Activated CD4-positive, alpha-beta T cell treated with anti-CD3 and anti-CD28 coated beads for 4 hours (primary cell): ENCODE data around the gene USB1.
"Not testable (repeated sequence)": the region's sequence is repeated elsewhere in the genome, so short reads cannot be mapped to it uniquely, and the experiment has no call there.

Experiments
- DNase-seq, 2 donors: peaks; one replicate each; pipeline ENCODE4 v3.0.0-alpha.2; 2020

The USB1 gene

DNA sequence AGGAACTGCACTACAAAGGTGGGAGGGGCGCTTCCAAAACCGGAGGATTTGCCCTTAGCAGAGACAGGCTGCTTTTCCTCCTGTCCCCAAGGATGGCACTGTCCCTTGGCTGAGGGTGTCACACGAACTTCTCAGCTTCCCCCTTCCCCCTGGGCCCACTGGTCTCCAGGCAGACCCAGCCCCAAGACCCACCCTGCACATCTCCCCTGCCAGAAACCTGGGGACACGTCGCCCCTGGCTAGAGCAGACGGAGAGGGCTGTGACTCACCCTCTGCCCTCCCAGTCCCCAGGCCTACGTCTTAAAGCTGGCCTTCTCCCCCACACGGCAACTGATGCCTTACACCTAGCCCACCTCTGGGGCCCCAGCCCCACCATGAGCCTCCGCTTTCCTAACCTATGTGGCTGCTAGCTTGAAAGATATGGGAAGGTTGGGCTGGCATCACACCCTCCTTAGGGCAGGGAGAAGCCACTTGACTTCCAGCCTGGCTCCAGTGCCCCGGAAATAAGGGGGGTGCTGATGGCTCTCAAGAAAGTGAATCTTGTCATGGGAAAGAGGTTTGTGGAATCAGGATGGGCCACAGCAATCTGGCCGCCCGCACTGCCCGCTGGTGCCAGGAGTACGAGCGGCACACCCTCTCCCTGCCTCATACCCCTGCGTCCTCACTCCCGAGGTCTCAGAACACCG is 5.3 kb upstream of the USB1 start:
- no peak for DNase-seq

- DNase-seq, result no peak
Measured at GRCh38 chr16:57996406-57997175, 4.6 kb upstream of the USB1 start.

DNA sequence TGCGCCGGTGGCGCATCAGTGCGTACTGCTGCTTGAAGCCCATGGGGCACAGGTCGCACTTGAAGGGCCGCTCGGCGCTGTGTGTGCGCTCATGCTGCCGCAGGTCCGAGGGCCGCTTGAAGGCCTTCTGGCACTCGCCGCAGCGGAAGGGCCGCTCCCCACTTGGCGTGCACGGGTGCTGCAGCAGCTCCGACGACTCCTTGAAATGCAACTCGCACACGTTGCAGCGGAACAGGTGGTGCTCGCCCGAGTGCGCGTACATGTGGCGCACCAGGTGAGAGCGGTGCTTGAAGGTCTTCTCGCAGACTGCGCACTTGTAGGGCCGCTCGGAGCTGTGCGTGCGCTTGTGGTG is 4.1 kb upstream of the USB1 start:
- DNase-seq, result no peak

DNA sequence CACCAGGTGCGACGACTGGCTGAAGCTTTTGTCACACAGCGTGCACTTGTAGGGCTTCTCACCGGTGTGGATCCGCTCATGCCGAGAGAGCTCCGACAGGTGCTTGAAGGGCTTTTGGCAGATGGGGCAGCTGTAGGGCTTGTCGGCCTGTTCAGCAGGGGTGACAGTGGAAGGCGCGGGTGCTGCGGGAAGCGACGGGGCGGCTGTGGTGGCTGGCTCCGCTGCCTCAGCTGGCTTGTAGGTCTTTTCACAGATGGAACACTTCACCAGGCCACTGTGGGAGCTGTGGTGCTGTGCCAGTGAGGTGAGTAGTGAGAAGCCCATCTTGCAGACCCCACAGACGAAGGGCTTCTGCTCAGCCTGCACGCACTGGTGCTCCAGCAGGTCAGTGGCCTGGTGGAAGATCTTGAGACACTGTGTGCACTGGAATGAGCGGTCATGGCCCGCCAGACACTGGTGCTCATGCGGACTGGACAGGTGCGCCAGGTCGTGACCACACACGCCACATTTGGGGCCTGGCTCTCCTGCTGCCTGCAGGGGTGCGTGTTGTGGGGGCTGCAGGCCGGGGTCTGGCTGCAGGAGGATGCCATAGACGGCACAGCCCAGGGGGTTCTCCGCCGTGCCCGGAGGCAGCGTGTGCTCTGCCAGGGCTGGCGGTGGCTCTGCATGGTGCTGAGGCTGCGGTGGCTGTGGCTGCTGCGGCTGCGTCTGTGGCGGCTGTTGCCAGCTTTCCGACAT is 3.5 kb upstream of the USB1 start:
- DNase-seq, result no peak

DNA sequence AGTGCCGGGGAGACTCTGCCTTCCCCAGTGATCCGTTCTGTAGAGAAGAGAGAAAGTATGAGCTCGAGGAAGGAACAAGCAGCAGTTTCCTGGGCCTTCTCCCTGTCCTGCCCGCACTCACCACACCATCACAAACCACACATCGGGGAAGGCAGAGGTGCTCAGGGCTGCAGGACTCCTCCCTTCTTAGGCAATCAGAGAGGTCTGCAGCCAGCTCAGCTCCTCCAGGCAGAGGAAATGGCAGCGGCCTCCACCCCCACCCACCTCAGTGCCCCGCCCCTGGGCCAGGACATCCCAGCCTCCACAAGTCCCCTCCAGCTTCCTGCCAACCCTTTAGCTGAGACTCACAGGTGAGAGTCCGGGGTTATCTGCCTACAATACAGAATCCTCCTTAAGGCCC is 2.7 kb upstream of the USB1 start:
- peak; percentile 42 to 57 for DNase-seq

- no peak for DNase-seq
Measured at GRCh38 chr16:57998992-57999365, 2.2 kb upstream of the USB1 start.

DNA sequence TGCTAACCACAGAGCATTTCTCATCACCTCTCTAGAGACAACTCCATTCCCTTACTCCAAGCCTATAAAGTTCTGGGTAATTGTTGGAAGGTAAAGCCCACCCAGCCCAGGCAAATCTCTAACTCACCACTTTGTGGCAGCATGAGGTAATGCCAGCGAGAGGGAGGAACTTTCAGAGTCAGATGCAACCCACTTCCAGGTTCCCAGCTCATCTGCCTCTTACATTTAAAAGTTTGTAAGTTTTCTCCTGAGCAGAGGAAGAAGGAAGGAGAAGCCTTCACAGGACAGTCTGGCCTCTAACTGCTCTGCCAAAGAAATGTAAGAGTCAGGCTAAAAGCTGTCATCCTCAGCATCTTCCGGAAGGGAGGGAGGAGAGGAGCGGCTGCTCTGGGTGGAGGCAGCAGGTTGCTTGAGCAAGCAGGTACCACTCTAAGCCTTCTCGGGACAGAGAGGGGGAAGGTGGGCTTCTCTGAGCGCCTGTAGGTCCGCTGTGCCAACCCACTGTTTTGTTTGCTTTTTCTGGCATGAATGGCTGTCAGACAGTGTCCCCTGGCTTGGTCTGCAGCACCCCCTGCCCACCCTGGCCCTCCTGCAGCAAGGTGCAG is 1.7 kb upstream of the USB1 start:
- DNase-seq, result peak; percentile 25 to 27

GRCh38 chr16:57999971-58000705 is 1.1 kb upstream of the USB1 start, which contains the start of gene ZNF319:
Gene ZNF319 (minus strand): TSS chr16:58000672. CDS start chr16:57998265, 2,407 bp downstream.
- DNase-seq, result peak in 1 of 2 donors; percentile 13

DNA sequence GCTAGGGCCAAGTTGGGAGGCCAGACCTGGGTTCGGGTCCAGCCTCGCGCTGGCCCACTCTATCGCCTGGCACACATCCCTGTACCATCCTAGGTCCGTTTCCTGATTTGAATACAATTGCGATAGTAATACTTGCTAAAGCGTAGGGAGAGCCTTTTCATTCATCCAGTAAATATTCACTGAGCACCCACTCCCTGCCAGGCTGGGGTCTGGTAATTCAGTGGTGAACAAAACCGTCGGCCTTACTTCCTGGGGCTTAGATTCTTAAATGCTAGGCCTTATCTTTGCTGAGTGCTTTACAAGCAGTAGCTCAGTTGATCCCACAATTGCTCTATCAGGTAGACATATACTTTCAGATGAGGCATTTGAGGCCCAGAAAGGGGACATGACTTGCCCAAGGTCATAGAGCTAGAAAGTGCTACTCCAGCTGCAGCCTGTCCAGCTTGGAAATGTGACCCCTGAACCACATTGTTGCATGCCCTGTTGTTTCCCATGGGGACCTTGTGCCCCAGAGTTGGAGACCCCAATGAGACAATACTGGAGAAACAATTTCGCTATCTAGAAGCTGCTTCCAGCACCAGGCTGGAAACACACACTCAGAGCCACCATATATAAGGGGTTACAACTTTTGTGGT is 691 bp downstream of the USB1 start:
- no peak for DNase-seq

- no peak for DNase-seq
Measured at GRCh38 chr16:58002416-58002800, 1.2 kb downstream of the USB1 start.

- no peak for DNase-seq
Measured at GRCh38 chr16:58002936-58003335, 1.7 kb downstream of the USB1 start.

GRCh38 chr16:58004736-58005135 is 3.5 kb downstream of the USB1 start:
- DNase-seq, result not testable (repeated sequence)

DNA sequence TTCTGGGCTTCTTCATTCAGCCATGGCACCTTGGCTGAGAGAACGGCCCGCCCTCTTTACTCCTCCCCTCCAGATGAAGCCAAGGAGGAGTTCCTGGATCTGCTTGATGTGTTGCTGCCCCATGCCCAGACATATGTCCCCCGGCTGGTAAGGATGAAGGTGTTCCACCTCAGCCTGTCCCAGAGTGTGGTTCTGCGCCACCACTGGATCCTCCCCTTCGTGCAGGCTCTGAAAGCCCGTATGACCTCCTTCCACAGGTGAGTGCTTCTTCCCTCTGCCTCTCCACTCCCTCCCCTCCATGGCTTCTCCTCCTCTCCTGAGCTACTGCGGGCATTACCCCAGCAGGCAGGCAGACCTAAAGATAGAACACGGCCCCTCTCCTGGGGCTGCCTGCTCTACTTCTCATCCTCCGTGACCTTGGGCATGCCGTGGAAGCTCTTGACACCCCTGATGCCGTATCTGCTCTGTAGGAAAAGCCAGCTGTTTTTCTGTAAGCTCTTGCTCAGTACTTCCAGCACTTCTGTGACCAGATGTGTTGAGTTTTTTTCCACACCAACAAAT is 8.7 kb downstream of the USB1 start:
- DNase-seq, result no peak

DNA sequence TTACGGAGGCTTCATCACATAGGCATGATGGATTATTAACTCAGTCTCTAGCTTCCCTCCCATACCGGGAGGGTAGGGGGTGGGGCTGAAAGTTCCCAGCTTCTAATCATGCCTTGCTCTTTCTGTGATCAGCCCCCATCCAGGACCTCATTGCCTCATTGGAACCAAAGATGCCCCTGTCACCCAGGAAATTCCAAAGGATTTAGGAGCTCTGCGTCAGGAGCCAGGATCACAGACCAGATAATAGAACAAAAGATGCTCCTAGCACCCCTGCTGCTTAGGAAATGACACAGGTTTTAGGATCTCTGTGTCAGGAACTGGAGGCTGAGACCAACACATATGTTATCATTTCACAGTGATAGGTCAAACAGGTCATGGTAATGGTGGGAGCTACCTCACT is 9.7 kb downstream of the USB1 start:
- DNase-seq, result no peak

DNA sequence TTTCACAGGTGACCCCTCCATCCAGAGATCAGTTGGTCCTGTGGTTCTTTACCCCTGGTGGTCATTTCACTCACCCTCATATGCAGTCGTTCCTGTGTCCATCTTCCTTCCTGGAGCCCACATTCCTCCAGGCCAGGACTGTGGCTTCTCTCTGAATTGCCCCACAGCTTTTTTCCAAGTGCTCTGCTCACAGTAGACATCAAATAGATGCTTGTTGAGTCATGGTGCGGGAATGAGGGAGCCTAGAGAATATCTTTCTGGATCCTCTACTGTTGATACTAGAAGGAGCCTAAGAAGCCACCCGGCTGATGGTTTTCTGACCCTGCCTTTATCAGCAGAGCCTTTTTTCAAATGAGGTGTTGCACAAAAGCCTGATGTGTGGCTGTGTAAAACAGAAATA is 10.4 kb downstream of the USB1 start:
- no peak for DNase-seq

GRCh38 chr16:58012481-58012880 is 11.3 kb downstream of the USB1 start:
- DNase-seq, result no peak

DNA sequence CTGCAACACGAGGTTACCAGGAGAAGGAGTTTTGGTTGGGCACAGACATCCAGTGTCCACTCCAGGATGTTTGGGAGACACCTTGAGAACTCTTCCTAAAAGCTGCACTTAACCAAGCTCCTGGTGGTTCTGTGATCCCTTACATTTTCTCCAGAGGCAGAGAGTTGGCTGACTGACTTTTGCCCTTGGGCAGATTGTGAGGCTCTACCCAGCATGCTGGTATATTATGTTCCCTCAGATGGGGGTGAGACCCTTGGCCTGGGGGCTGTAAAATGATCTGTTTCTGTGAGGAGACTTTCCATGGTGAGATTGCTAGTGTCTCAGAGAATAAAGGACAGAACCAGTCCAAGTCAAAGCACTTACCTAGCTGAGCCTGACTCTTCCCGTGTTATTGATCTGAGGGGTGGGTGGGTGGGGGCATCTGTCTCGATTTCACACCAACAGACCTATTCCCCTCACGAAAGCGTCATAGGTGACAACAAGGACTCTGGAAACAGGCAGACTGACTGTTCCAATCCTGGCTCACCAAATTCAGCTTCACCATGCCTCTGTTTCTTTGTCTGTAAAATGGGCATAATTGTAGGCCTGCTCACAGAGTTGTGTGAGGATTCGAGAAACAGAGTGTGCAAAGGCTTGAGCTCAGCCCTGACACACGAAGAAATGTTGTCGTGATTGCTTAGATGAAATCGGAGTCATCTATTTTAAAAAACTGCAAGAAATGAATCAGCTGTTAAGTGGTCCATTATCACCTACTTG is 12.2 kb downstream of the USB1 start:
- no peak for DNase-seq

DNA sequence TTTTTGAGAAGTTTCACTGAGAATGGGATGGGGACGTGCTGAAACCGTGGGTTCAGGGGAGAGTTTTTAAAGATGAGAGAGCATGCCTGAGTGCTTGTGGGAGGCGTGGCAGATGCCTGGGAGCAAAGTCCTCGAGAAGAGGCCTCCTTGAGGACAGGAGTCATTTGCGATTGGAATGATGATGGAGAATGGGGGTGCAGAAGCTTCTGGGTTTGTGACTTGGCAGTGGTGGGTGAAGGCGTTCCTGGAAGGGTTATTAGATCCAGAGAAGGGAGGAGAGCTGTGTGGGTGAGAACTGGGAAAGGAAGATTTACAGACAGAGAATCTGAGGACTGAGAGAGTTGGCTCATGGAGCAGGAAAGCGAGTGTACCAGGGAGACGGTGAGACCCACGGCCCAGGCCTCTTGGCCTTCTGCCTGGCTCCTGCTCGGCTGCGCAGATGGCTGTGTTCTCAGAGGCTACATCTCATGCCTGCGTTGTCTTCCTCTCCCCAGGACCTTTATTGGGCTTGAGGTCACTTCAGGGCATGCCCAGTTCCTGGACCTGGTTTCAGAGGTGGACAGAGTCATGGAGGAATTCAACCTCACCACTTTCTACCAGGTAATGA is 15.7 kb downstream of the USB1 start:
- no peak for DNase-seq

DNA sequence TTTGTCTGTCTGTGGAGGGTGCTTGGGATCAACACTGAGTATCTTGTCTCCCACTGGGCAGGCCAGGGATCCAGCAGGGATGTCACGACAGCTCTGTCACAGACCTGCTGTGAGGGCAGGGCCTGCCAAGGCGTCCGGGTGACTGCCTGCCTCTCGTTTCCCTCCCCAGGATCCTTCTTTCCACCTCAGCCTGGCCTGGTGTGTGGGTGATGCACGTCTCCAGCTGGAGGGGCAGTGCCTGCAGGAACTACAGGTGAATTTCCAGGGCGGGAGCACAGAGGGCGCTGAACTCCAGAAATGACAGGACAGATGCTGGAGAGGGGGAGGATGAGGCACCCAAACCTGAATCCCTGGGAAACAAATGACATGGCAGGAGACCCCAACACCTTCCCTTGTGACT is 17.6 kb downstream of the USB1 start:
- DNase-seq, result no peak

DNA sequence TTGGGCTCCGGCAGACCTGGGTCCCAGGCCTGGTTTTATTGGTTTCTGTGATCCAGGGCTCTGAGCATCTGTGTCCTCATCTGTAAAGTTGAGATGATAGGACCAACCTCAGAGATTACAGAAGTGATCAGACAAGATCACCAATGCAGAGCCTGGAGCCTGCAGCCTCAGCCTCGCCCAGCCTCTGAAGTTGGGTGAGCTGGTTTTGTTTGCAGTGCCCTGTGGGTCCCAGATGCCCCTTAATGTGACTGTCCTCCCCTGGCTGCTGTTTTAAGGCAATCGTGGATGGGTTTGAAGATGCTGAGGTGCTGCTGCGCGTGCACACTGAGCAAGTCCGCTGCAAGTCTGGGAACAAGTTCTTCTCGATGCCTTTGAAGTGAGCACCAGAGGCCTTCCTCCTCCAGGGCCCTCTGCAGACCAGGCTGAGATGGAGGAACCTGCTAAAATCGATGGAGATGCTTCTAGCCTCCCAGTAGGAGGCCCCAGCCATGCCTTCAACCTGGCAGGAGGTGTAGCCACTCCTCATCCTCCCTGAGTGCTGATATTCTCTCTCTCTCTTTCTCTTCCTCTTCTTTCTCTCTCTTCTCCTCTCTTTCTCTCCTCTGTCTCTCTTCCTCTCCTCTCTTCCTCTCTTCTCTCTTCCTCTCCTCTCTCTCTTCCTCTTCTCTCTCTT is 18.8 kb downstream of the USB1 start:
- no peak for DNase-seq
